Stromal cell of bone marrow (primary cell): ENCODE measurements around the gene SLC37A4.
"Not testable (repeated sequence)": the region's sequence is repeated elsewhere in the genome, so short reads cannot be mapped to it uniquely, and the experiment has no call there.

Source experiments
- DNase-seq: peaks from one replicate; pipeline ENCODE4 v3.0.0-alpha.2; 2012; ENCODE audit warnings: low read depth

Gene SLC37A4

DNA sequence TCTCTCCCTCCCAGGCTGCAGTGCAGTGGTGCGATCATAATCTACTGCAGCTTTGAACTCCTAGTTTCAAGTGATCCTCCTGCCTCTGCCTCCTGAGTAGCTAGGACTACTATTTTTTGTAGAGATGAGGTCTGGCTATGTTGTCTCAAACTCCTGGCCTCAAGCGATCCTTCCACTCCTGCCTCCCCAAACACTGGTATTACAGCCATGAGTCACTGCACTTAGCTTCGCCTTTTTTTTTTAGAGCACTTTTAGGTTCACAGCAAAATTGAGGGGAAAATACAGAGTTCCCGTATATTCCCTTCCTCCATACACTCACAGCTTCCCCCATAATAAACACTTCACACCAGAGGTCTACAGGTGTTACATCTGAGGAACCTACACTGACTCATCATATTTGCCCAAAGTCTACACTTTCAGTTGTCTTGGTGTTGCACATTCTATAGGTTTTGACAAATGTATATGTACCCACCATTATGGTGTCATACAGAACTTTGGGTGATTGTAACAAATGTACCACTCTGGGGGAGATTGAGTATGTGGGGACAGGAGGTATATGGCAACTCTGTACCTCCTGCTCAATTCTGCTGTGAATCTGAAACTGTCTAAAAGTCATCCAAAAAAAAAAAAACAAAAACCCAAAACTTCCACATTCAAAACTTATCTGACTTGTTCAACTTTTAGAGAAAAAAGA, 11.3 kb upstream of the SLC37A4 start:
- no peak for DNase-seq

DNA sequence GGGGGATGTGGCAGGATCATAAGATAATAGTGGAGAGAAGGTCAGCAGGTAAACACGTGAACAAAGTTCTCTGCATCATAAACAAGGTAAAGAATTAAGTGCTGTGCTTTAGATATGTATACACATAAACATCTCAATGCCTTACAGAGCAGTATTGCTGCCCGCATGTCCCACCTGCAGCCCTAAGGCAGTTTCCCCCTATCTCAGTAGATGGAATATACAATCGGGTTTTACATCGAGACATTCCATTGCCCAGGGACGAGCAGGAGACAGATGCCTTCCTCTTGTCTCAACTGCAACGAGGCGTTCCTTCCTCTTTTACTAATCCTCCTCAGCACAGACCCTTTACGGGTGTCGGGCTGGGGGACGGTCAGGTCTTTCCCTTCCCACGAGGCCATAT, 8.8 kb upstream of the SLC37A4 start:
- not testable (repeated sequence) for DNase-seq

- DNase-seq = no peak
These were observed 8.2 kb upstream of the SLC37A4 start for GRCh38 chr11:119038884-119039283.

DNA sequence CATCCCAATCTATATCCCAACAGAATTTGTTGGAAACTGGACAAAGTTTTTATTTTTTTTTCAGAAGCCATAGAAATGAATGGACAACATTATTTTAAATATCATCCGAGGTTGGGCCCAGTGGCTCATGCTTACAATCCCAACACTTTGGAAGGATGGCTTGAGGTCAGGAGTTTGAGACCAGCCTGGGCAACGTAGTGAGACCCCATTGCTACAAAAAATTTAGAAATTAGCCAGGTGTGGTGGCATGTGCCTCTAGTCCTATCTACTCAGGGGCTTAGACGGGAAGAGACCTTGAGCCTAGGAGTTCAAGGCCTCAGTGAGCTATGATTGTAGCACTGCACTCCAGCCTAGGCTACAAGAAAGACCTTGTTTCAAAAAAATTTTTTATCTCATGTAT, 4.1 kb upstream of the SLC37A4 start:
- DNase-seq = no peak

DNA sequence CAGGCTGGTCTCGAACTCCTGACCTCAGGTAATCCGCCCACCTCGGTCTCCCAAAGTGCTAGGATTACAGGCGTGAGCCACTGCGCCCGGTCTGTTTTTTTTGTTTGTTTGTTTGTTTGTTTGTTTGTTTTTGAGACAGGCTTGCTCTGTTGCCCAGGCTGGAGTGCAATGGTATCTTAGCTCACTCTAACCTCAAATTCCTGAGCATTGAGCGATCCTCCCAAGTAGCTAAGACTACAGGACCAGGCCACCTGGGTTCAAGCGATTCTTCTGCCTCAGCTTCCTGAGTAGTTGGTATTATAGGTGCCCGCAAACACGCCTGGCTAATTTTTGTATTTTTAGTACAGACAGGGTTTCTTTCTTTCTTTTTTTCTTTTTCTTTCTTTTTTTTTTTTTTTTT, 2.7 kb upstream of the SLC37A4 start:
- DNase-seq = not testable (repeated sequence)

GRCh38 chr11:119031912-119032280, 1.2 kb upstream of the SLC37A4 start:
- no peak for DNase-seq

- no peak for DNase-seq
These were observed 698 bp downstream of the SLC37A4 start for GRCh38 chr11:119030029-119030328.

DNA sequence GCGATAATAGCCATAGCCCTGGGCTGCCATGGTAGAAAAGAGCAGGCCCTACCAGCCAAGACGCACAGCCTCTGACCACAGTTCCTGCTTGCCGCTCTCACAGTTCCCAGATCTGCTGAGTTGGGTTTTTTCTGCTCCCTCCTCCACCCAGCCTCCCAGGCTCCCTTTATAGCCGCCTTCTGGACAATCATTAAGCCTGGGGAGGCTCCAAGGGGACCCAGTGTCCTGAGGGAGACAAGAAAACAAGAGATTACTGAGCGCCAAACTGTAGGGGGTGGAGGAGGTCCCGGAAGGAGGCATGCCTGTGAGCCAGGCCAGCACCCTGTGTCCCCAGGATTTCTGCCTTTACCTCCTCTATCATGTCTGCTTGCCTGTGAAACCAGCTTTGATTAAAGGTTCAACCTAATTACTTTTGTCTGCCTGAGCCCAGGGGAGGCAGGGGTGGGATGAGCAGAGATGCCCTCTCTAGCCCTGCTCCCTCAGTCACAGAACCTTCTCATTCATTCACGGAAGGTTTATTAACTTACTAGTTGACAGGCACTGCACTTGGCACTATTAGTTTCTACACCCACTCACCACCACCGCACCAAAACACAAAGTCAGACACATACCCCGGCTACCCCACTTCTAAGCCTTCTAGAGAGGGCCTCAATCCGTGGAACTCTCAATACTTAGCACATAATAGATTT, 1.2 kb downstream of the SLC37A4 start:
- no peak for DNase-seq

DNA sequence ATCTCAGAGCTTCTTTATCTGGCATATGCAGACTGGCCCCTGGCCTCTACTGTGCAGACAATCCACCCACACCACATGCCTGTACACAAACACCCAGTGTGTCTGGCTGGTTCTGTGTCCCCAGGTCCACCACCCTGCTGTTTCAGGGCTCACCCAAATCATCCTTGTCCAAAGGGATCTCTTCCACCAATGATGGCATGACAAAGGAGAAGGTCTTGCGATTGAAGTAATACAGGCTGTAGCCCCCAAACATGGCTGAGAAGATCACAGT, 1.7 kb downstream of the SLC37A4 start:
- DNase-seq = no peak

- DNase-seq = no peak
These were observed 2.2 kb downstream of the SLC37A4 start for GRCh38 chr11:119028346-119029068.

DNA sequence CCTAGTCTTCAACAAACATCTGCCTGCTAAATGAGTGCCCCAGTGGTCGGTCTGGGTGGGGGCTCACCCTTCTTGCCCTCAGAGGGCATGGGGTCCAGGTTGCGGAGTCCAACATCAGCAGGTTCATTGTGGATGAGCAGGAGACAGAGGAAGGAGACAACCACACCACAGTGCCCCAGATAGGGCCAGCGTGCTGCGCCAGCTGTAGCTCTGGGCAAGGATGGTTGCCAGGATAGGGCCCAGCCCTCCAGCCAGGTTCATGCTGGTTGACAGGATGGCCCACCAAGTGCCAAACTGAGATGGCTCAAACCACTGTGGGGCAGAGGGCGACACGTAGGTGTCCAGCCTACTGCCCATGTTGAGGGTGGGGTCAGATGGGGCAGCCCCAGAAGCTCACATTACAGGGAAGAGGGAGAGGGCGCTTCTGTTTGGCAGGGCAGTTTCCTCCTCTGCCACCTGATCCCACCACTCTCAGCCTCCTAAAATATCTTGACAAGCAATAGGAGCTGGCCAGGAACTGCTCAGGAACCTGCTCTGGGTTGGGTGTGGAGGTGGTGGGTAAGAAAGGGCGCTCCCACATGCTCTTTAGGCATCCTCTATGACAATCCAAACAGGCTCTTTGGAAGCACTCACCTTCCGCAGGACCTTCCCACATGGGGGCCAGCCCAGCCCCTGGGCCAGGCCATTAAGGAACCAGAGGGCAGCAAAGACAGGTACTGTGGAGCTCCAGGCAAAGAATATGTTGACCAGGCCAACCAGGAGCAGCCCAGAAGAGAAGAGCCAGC, 2.9 kb downstream of the SLC37A4 start:
- DNase-seq = no peak

DNA sequence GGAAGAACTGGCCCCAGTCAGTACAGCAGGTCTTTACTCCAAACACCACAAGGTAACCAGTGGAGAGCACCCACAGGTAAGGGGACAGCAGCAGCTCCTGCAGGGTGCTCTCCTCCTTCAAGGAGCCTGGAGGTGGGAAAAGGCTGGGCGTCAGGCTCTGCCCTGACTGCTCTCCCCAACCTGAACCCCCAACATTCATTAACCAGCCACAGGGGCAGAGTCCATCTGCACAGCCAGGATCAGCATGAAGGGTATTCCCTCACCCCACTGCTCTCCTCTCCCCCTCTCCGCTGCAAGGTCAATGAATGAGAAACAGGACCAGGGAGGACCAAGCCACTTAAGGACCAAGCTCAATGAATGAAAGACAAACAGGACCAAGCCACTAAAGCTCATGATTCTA, 3.7 kb downstream of the SLC37A4 start:
- no peak for DNase-seq

DNA sequence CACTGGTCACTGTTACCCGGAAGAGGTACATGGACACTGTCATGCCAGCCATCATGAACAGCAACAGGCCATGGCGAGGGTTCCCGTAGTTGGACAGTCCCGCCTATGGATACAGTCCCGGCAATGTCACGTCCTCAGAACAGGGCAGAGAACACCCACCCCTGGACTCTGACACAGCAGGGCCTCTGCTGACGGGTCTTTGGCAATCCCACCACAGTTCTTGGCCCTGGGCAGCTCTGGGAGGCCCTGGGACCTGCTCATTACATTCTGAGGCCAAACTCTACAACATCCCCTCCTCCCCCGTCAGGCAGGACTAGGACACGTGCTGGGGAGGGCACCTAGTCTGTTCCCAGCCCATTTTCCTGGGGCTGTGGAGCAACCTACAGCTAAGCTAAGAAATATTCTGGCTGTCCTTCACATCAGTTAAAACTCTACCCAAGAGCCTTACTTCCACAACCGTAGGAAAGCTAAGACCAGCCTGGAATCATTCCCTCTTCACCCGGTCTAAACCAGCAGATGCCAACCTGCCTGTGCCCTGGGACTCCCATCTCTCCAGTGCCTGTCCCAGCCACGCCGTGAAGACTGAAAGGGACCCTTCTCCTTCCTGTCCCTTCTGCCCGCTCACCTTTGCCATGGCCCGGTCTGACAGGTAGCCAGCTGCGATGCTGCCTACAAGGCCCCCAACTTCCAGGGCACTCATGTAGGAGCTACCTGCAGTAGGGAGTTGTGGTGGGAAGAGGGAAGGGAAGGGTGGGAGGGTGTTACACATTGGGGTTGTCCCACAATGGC, 4.5 kb downstream of the SLC37A4 start:
- no peak for DNase-seq

GRCh38 chr11:119025541-119025940, 5.1 kb downstream of the SLC37A4 start:
- no peak for DNase-seq

GRCh38 chr11:119025099-119025473, 5.6 kb downstream of the SLC37A4 start:
- DNase-seq = no peak

DNA sequence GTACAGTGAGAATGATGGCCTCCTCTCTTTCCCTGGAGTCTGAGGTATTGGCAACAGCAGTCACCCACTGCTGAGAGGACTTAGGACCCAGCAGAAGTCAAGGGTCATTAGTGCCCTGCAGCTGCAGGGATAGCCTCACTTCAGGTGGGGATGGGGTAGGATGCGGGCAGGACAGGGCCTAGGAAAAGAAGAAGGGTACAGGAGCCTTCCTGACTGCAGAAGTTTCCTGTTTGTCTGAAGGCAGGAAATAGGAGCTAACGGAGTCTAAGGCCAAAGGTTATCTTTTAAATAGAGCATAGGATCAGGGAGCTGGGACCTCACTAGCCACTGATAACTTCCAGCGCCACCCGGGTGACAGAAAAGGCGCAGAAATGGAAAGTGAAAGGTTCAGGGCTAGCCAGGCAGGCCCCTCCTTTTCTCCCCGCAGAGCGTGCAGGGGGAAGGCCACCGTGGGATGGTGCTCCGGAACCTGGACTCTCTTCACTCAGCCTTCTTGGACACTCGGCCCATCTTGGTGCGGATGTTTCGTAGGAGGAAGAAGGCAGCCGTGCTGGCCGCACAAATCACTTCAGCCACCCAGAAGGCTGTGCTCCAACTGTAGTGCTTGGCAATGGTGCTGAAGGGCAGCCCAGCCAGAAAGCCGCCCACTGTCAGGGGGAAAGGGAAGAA, 6.1 kb downstream of the SLC37A4 start:
- no peak for DNase-seq

DNA sequence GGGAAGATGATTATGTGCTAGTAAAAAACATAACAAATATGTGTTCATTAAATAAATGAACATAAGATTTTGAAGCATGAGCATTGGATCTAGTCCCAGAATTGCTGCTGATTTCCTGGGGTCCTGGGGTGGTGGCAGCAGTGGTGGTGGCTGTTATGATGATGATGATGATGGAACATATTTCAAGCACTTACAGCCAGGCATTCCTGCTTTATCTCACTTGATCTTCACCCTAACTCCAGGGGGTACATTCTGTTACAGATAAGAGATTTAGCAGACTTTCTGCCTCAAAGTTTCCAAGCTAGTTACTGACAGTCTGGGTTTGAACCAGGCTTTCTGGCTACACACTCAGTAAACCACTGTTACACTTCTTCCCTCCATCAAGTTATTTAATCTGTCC, 6.9 kb downstream of the SLC37A4 start:
- DNase-seq = no peak

DNA sequence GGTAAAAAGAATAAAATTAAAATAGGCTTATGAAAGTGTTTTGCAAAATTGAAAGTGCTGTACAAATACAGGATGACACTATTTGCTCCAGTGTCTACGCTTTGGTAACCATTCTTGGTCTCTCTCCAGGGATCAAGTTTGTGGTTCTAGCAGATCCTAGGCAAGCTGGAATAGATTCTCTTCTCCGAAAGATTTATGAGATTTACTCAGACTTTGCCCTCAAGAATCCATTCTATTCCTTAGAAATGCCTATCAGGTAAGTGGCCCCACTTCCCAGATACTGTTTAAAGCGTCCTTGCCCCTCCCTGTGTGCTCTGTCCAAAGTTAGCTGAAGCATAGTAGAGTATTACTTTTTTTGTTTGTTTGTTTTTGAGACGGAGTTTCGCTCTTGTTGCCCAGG, 9.0 kb downstream of the SLC37A4 start:
- DNase-seq = no peak

DNA sequence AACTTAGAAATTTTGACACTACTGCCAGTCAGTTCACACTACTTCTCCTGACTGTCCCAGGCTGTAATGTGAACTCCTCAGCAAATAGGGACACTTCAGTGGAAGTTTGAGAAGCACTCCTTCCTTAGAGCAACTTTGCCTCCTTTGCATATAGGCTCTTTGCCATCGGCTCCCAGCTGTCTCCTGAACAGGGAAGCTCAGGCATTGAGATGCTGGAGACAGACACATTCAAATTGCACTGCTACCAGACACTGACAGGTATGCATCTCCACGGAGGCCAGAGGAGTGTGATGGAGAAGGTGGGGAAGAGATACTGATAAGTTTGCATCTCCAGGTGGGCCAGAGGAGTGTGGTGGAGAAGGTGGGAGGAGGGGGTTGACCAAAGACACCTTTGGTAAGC, 10.7 kb downstream of the SLC37A4 start:
- DNase-seq = no peak

GRCh38 chr11:119018074-119018938, 12.4 kb downstream of the SLC37A4 start, which contains the start of the genes RPS25 and TRAPPC4:
TSS of gene RPS25 (minus strand) at chr11:119018343. CDS start at chr11:119018284, 59 bp downstream.
TSS of gene TRAPPC4 (plus strand) at chr11:119018766. CDS start at chr11:119018796, 30 bp downstream.
- peak; percentile 93 for DNase-seq
